HG03571 (cell line): Measurements from ENCODE around the gene GNG7.
"Not testable (repeated sequence)": the region's sequence is repeated elsewhere in the genome, so short reads cannot be mapped to it uniquely, and the experiment has no call there.

Experiments used
- ATAC-seq: cut with Tn5 transposase; IDR thresholded peaks from one replicate; pipeline ENCODE4 v1.9.1; 2021; ENCODE audit not compliant: unreplicated experiment

Gene GNG7

DNA sequence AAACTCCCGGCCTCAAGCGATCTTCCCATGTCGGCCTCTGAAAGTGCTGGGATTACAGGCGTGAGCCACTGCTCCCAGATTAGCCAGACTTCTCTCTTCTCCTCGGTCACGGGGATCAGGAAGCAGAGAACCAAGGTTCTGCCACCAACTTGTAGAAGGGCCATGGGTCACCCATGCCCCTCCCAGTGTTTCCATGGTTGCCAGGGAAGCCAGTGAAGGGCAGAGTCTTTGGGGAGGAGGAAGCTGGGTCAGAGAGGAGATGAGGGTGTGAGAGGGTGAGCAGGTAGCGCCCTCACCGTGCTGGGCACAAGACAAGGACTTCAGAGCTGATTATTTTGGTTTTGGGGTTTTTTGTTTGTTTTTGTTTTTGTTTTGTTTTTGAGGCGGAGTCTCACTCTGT, 77.1 kb downstream of the GNG7 start:
- no peak for ATAC-seq

DNA sequence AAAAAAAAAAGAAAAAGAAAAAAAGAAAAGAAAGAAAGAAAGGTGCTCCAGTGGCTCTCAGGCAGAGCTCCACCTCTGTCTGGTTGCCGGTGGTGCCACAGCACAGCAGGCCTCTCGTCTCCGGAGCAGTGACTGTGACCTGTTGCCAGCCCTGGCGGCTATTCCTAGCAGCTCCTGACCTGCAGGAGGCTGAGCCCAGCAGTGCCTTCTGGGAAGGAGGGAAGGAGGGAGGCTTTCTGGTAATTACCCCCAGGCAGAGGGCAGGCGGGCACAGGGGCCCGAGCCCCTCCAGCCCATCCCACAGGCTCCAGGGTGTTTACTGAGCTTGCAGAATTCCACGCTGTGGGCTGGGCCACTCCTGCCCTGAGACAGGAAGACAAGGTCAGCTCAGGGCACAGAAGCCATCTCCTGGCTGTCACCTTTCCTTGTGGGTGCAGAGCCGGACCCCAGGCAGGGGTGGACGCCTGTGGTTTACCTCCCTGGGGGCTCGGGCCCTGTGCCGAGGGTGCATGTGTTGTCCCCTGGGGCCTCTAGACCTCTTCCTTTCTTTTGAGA, 77.9 kb downstream of the GNG7 start:
- ATAC-seq, result no peak

DNA sequence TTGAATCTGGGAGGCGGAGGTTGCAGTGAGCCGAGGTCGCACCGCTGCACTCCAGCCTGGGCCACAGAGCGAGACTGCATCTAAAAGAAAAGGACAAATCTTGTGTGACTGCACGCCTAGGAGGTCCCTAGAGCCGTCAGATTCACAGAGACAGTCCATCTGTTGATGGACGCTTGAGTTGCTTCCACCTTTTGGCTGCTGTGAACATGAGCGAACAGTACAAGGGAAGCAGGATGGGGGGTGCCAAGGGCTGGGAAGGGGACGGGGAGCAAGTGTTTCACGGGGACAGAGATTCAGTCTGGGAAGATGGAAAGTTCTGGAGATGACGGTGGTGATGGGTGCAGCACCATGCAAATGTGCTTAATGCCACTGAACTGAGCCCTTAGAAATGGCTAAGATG, 78.7 kb downstream of the GNG7 start:
- ATAC-seq, result no peak

DNA sequence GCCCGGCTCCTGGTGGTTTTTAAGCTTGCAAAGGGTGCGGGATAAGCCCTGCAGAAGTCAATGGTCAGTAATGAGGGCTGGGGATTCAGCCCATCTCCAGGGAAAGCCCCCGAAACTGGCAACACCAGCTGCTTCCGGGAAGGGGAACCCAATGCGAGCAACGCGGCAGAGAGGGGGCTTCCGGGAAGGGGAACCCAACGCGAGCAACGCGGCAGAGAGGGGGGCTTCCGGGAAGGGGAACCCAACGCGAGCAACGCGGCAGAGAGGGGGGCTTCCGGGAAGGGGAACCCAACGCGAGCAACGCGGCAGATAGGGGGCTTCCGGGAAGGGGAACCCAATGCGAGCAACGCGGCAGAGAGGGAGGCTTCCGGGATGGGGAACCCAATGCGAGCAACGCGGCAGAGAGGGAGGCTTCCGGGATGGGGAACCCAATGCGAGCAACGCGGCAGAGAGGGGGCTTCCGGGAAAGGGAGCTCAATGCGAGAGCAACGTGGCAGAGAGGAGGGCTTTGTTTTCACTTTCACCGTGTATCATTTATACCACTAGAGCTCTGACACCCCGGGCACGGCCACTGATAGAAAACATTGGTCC, 80.0 kb downstream of the GNG7 start:
- ATAC-seq, result not testable (repeated sequence)

DNA sequence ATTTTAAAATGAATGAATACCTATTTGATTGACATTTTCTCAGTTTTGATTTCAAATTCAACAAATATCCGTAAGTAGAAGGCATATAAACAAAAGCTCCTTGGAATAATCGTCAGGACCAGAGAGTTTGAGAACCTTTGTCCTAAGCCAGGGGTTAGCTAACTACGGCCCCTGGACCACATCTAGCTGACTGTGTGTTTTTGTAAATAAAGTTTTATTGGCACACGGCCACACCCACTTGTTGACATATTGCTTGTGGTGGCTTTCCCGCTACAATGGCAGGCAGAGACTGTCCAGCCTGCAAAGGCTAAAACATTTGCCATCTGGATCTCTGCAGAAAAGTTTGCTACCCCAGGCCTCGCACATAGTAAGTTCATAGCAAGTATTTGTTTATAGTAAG, 83.4 kb downstream of the GNG7 start:
- no peak for ATAC-seq

DNA sequence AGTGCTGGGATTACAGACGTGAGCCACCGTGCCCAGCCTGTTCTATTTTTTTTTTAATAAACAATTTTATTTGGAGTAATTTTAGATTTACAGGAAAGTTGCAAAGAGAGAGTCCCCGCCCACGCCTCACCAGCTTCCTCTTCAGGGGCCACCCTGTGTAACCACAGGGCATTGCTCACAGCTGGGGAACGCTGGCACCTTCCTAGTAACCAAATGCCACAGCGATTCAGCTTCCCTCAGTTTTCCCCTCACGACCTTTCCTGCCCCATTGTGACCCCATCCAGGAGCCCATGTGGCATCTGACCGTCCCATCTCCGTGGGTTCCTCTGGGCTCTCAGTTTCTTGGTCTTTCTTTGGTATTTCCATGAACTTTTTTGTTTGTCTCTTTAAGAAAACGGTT, 83.9 kb downstream of the GNG7 start:
- no peak for ATAC-seq

GRCh38 chr19:2617393-2618165, 84.9 kb downstream of the GNG7 start:
- ATAC-seq, result no peak

DNA sequence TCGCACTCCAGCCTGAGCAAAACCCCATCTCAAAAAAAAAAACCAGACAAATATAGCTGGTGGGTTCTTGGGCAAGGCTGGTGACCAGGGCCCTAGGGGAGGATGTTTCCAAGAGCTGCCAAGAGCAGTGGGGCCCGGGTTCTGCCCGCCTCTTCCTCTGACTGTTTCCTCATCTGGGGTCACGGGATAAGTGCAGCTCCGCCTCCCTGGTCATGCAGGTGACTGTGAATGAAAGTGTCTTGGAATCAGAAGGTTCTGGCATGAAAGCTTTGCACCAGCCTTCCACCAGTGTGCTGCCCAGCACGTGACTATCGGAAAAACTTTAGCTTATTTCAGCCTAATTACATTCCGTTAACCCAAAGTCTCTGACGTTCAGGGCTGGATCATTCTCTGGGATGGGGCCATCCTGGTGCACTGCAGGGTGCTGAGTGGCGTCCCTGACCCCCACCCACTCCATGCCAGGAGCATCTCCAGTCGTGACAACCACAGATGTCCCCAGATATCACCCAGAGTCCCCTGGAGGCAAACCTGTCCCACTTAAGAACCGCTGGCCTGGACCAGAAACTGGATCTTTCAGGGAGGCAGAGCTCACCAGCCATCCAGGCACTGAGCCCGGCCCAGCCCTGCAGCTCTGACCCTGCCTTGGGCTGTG, 85.6 kb downstream of the GNG7 start:
- no peak for ATAC-seq

- ATAC-seq, result no peak
These were observed 86.7 kb downstream of the GNG7 start for GRCh38 chr19:2615782-2616181.

GRCh38 chr19:2613507-2614295, 88.8 kb downstream of the GNG7 start:
- no peak for ATAC-seq

GRCh38 chr19:2612619-2613249, 89.8 kb downstream of the GNG7 start:
- no peak for ATAC-seq

- ATAC-seq, result no peak
These were observed 90.7 kb downstream of the GNG7 start for GRCh38 chr19:2611483-2612464.

GRCh38 chr19:2610637-2611482, 91.6 kb downstream of the GNG7 start:
- peak; percentile 33 for ATAC-seq

GRCh38 chr19:2609389-2610116, 92.9 kb downstream of the GNG7 start:
- no peak for ATAC-seq

DNA sequence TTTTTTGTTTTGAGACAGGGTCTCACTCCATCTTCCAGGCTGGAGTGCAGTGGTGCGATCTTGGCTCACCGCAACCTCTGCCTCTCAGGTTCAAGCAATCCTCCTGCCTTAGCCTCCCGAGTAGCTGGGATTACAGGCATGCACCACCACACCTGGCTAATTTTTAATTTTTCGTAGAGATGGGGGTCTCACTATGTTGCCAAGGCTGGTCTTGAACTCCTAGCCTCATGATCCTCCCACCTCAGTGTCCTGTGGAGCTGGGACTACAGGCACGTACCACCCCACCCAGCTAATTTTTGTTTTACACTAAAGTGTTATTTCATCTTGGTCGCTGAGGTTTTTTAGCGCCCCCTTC, 93.5 kb downstream of the GNG7 start:
- not testable (repeated sequence) for ATAC-seq

DNA sequence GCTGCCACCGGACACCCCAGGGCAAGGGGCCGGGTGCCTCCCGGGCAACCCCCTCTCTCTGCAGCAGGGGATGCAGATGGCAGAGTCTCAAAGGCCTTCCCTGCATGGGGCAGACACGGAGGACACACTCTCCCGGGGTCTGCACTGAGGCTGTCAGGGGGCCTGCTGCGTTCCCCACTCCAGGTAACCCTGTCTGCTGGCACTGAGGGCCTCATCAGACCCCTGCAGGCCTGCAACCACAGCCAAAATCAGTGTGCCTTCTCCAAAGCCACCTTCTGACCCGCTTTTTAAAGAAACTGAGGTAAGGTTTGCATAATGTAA, 93.9 kb downstream of the GNG7 start:
- no peak for ATAC-seq

DNA sequence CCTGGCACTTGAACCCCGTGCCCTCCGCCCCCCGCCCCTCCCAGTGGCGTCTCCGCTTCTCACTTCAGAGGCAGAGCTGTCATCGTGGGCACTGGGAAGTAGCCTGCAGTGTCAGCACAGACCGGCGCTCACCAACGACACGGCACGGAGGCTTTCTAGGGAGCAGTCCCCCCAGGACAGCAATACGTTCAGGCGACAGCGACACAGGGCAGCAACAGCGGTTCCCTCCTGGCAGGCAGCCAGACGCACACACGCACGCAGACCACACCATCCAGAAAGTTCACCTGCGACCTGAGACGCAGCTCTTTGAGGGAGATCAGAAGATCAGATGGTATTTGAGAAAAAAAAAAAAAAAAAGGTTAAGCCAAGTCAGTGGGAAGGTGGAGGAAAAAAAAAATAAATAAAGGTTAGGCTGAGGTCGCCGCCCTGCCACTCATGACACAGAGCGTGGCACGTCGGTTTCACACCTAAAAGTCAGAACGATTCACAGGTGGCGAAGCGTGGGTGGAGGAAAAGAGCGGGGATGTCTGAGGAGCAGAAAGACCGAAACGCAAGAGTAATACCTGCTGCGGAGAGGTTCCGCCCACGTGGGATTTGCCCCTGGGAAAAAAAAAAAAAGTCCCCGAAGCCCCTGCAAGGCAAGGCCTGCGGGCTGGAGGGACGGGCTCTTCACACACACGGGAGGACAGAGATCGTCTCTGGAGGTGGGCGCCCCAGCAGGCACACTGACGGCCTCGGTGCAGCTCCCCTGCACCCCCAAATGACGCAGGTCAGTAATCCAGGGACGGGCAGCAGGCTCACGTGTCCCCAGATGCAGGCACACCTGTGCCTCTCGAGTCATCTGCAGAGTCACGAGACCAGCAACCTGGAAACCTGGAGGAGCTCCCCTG, 94.5 kb downstream of the GNG7 start:
- peak; percentile 30 for ATAC-seq
